Measurements from ENCODE around the gene INTS4. TPM values are rescaled to one million over a fixed set of nuclear protein-coding genes. Genes with fewer than 3 reads are reported as not detected.

INTS4 gene
- total RNA-seq, 2 experiments from 2014 or later: 53.8 to 55.4 TPM

Other genes starting within 250 kb of the INTS4 start
- 10 to 100 TPM; 49.9 to 59.2 TPM for gene RSF1, start 173.9 kb downstream of the INTS4 start, total RNA-seq
- 1 to 10 TPM; 4.8 to 5.3 TPM for gene AAMDC, start 173.5 kb downstream of the INTS4 start, total RNA-seq
- under 1 TPM; 0.14 to 0.21 TPM for gene KCTD14, start 28.6 kb upstream of the INTS4 start, total RNA-seq
- gene THRSP, start 69.2 kb upstream of the INTS4 start, total RNA-seq: not detected
- 100 to 1,000 TPM; 214 to 236 TPM for gene NDUFC2, start 85.2 kb upstream of the INTS4 start, total RNA-seq
- 10 to 100 TPM; 59.4 to 85.2 TPM for gene ALG8, start 145.0 kb upstream of the INTS4 start, total RNA-seq
- 1 to 10 TPM; 9.0 to 9.8 TPM for gene KCTD21, start 194.0 kb upstream of the INTS4 start, total RNA-seq
- gene USP35, start 194.3 kb upstream of the INTS4 start, total RNA-seq: 1 to 10 TPM; 9.2 to 9.8 TPM

Measured in activated CD4-positive, alpha-beta T cell treated with anti-CD3 and anti-CD28 coated beads for 36 hours (primary cell).